Fibroblast of mammary gland (primary cell): ENCODE measurements around the gene GFPT1.
A peak's percentile ranks its signal among the peaks of the same experiment; 100 is the strongest.

Experiments
- DNase-seq: peaks from one replicate; pipeline ENCODE4 v3.0.0-alpha.2; 2010; ENCODE audit warnings: low read depth
- H3K4me3 ChIP-seq: 2 replicates; pipeline ENCODE4 v1.5.1; 2011; ENCODE audit warnings: low read depth, mild to moderate bottlenecking, low read length, moderate library complexity; ENCODE audit not compliant: control insufficient read depth
- TF ChIP-seq, protein P1 (sequence below): conservative IDR thresholded peaks from 2 replicates; pipeline ENCODE4 v1.5.1; 2011; ENCODE audit warnings: low read depth, low read length, inconsistent platforms; ENCODE audit not compliant: control insufficient read depth, insufficient read depth

GFPT1 gene

DNA sequence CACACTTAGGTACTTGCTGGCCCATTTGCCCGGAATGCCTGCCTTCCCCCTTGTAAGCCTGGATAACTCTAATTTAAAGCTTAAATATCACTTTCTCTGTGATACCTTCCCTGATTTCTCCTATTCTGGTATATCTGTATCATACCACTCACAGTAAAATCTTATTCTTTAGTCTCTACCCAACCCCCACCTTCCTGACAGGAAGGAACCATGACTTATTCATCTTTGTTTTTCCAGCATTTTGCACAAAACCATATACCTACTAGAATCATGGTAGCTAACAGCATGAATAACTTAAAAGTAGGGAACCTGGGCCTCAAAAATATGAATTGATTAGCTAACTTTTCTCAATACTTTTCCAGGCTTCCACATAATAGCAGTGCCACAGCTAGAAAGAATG, 111.5 kb downstream of the GFPT1 start:
- no peak overlapping the region for H3K4me3 ChIP-seq
- no peak for DNase-seq
- TF ChIP-seq, protein P1, sequence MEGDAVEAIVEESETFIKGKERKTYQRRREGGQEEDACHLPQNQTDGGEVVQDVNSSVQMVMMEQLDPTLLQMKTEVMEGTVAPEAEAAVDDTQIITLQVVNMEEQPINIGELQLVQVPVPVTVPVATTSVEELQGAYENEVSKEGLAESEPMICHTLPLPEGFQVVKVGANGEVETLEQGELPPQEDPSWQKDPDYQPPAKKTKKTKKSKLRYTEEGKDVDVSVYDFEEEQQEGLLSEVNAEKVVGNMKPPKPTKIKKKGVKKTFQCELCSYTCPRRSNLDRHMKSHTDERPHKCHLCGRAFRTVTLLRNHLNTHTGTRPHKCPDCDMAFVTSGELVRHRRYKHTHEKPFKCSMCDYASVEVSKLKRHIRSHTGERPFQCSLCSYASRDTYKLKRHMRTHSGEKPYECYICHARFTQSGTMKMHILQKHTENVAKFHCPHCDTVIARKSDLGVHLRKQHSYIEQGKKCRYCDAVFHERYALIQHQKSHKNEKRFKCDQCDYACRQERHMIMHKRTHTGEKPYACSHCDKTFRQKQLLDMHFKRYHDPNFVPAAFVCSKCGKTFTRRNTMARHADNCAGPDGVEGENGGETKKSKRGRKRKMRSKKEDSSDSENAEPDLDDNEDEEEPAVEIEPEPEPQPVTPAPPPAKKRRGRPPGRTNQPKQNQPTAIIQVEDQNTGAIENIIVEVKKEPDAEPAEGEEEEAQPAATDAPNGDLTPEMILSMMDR, result no peak

DNA sequence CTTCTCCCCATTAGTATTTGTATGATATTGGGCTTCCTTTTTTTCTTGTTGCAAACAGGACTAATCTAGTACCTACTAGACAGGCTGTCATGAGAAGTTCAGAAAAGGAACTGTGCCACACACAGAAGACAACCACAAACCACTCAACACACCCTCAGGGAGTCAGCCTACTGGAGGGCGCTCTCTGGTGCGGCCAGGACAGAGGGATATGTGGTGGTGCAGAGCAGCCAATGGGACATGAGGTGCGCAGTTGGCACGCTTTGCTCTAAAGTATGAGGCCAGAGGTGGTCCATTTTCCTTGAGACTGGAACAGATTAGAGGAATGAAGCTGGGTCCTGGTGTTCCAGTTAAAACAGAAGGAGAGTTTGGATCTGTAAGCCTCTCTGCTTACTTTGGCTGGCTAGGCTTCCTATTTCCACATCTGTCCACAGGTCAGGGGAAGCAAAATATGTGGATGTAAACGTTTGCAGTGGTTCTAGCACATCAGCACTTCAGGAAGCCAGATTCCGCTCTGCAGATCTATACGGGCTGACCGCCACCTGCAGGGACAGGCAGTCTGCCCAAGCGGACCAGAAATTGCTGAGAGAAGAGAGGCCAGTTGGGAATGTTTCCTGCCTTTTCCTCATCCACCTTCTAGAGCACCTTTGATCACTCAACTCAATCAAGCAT, 114.1 kb downstream of the GFPT1 start:
- H3K4me3 ChIP-seq, result no peak overlapping the region
- TF ChIP-seq, protein P1, result no peak
- DNase-seq, result no peak

DNA sequence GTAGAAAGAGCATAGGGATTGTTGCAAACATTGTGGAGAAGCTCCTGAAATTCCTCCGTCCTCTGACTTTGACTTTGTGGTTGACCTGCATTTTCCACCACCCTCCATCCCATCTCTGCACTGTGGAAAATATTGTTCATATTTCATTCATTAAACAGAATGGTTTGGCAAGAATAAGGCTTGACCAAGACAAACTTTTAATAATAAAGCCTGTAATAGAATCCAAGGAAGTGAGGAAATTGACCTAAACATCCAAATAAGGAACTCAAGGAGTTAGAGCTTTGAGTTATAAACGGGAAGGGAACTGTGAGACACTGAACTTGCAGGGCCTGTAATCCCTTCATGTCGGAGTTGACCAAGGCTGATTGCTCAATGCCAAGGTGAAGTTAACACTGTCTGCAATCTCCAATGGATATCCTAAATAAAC, 115.2 kb downstream of the GFPT1 start:
- no peak overlapping the region for H3K4me3 ChIP-seq
- DNase-seq, result peak; percentile 70
- TF ChIP-seq, protein P1, result no peak
